ENCODE measurements around the gene IL20RA.
"Not testable (repeated sequence)": the region's sequence is repeated elsewhere in the genome, so short reads cannot be mapped to it uniquely, and the experiment has no call there.

Gene IL20RA

DNA sequence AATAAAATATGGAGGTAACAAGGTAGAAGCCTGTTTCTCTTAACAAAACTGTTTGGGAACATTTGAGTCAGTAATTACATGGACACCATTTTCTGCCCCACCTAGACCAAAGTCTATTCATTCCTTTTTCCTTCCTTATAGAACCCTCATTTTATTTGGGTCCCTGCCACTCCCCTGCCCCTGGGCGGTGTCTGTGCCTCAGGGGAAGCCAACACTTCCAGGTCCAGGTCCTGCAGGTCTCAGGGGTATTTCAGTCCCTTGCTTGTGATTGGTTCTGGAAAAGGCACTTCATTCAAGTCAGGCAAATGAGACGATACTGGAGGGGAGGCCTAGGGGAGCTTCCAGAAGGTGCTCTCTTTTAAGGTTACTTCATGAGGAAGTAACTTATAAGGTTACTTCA lies 80.4 kb downstream of the IL20RA start:
- H3K27me3 ChIP-seq (ENCODE audit: control insufficient read depth in 1 of 2, insufficient read depth in 2 of 2, low read length in 2 of 2): no peaks in the 10 kb centered on the region
- H3K9me3 ChIP-seq (ENCODE audit: control insufficient read depth in 1 of 2, low read length in 2 of 2): no peaks in the 10 kb centered on the region
- no peak overlapping the region for H3K9ac ChIP-seq (ENCODE audit: low read depth in 1 of 2, low read length in 2 of 2)
- H3K4me3 ChIP-seq (ENCODE audit: low read depth in 1 of 2, low read length in 2 of 2): no peak overlapping the region
- H3K36me3 ChIP-seq (ENCODE audit: control insufficient read depth in 1 of 2, insufficient read depth in 2 of 2, low read length in 2 of 2): no peaks in the 10 kb centered on the region
- peaks cover 22 to 33% of the 10 kb centered on the region in 2 donors for H3K4me1 ChIP-seq (ENCODE audit: control insufficient read depth in 1 of 2, insufficient read depth in 2 of 2, low read length in 2 of 2)
- no peak overlapping the region for H3K27ac ChIP-seq (ENCODE audit: low read depth, low read length)

DNA sequence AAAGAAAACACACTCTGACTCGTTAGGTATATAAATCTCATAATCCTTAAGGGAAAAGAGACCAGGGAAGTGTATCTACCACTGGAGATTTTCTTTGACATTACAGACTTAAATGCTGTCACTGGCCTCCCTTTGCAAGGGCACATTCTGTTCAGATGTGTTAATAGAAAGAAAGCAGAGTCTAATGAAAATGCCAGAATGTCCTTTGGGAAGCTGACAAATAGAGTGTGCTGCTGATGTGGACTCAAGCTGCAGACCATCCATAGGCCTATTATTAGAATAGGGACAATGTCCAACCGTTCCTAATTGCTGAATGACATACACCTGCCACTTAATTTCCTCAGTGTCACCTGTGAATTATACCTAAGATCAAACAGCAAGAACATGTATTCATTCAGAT lies 81.5 kb downstream of the IL20RA start:
- no peak overlapping the region for H3K27ac ChIP-seq (ENCODE audit: low read depth, low read length)
- no peaks in the 10 kb centered on the region for H3K9me3 ChIP-seq (ENCODE audit: control insufficient read depth in 1 of 2, low read length in 2 of 2)
- no peak overlapping the region for H3K9ac ChIP-seq (ENCODE audit: low read depth in 1 of 2, low read length in 2 of 2)
- no peaks in the 10 kb centered on the region for H3K27me3 ChIP-seq (ENCODE audit: control insufficient read depth in 1 of 2, insufficient read depth in 2 of 2, low read length in 2 of 2)
- no peak overlapping the region for H3K4me3 ChIP-seq (ENCODE audit: low read depth in 1 of 2, low read length in 2 of 2)
- H3K4me1 ChIP-seq (ENCODE audit: control insufficient read depth in 1 of 2, insufficient read depth in 2 of 2, low read length in 2 of 2): peaks cover 29 to 39% of the 10 kb centered on the region in 2 donors
- H3K36me3 ChIP-seq (ENCODE audit: control insufficient read depth in 1 of 2, insufficient read depth in 2 of 2, low read length in 2 of 2): no peaks in the 10 kb centered on the region

DNA sequence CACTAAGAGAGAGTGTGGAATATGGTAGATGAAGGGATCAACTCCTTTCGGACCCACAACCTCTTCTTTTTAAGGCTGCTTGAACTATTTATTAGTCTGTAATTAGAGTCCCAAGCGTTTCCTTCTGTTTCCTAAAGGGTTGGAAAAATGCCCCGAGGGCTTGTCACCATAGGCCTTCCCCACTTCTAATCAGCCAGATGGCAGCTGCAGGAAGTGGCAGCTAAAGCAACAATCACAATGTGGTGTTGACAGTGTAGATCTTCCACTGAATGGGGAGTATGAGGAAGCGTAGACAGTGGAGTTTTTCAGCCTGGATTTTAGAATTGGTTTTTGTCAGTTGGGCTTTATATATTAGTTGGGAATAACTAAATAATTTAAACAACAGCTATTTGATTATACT lies 82.1 kb downstream of the IL20RA start:
- H3K9ac ChIP-seq (ENCODE audit: low read depth in 1 of 2, low read length in 2 of 2): no peak overlapping the region
- no peaks in the 10 kb centered on the region for H3K36me3 ChIP-seq (ENCODE audit: control insufficient read depth in 1 of 2, insufficient read depth in 2 of 2, low read length in 2 of 2)
- H3K4me3 ChIP-seq (ENCODE audit: low read depth in 1 of 2, low read length in 2 of 2): no peak overlapping the region
- H3K4me1 ChIP-seq (ENCODE audit: control insufficient read depth in 1 of 2, insufficient read depth in 2 of 2, low read length in 2 of 2): peaks cover 29 to 33% of the 10 kb centered on the region in 2 donors
- H3K27ac ChIP-seq (ENCODE audit: low read depth, low read length): no peak overlapping the region
- H3K27me3 ChIP-seq (ENCODE audit: control insufficient read depth in 1 of 2, insufficient read depth in 2 of 2, low read length in 2 of 2): no peaks in the 10 kb centered on the region
- no peaks in the 10 kb centered on the region for H3K9me3 ChIP-seq (ENCODE audit: control insufficient read depth in 1 of 2, low read length in 2 of 2)

DNA sequence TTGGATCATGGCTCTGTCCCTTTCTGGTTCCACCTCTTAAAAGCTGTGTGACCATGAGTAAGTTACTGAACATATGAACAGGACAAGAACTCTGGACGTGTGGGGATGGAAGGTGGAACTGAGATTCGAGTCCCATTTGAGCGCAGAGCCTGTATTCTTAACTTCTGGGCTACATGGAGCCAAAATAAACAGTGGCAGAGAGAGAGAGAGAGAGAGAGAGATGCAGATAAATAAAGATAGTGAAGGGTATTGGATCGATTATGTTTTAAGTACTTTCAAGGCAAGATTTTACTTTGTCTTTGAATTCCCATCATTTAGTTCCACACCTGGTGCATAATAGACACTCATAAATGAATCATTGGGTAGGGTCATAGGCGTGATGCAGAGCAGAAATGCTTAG lies 82.9 kb downstream of the IL20RA start:
- no peak overlapping the region for H3K27ac ChIP-seq (ENCODE audit: low read depth, low read length)
- no peaks in the 10 kb centered on the region for H3K27me3 ChIP-seq (ENCODE audit: control insufficient read depth in 1 of 2, insufficient read depth in 2 of 2, low read length in 2 of 2)
- no peaks in the 10 kb centered on the region for H3K9me3 ChIP-seq (ENCODE audit: control insufficient read depth in 1 of 2, low read length in 2 of 2)
- no peak overlapping the region for H3K9ac ChIP-seq (ENCODE audit: low read depth in 1 of 2, low read length in 2 of 2)
- H3K36me3 ChIP-seq (ENCODE audit: control insufficient read depth in 1 of 2, insufficient read depth in 2 of 2, low read length in 2 of 2): no peaks in the 10 kb centered on the region
- peaks cover 29 to 33% of the 10 kb centered on the region in 2 donors for H3K4me1 ChIP-seq (ENCODE audit: control insufficient read depth in 1 of 2, insufficient read depth in 2 of 2, low read length in 2 of 2)
- no peak overlapping the region for H3K4me3 ChIP-seq (ENCODE audit: low read depth in 1 of 2, low read length in 2 of 2)

DNA sequence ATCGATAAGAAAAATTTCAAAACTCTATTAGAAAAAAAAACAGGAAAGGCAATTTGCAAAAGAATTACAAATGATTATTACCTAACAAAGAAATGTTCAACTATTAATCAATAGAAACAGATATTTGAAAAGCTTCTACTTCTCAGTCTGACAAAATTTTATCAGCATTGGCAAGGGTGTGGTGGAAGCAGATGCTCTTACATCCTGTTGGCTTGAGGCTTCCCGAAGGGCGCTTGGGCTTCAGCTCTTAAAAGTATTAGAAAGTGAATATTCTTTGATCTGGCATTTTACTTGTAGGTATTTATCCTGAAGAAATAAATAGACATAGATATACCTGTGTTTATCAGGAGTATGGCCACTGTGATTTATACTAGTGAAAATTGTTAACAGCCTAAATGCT lies 84.0 kb downstream of the IL20RA start:
- Histone ChIP-seq H3K4me1 (ENCODE audit: control insufficient read depth in 1 of 2, insufficient read depth in 2 of 2, low read length in 2 of 2) (peaks cover 29 to 33% of the 10 kb centered on the region in 2 donors), H3K36me3 (ENCODE audit: control insufficient read depth in 1 of 2, insufficient read depth in 2 of 2, low read length in 2 of 2) (no peaks in the 10 kb centered on the region), H3K27ac (ENCODE audit: low read depth, low read length) (no peak overlapping the region), H3K9me3 (ENCODE audit: control insufficient read depth in 1 of 2, low read length in 2 of 2) (no peaks in the 10 kb centered on the region), H3K4me3 (ENCODE audit: low read depth in 1 of 2, low read length in 2 of 2) (no peak overlapping the region), H3K9ac (ENCODE audit: low read depth in 1 of 2, low read length in 2 of 2) (no peak overlapping the region), H3K27me3 (ENCODE audit: control insufficient read depth in 1 of 2, insufficient read depth in 2 of 2, low read length in 2 of 2) (no peaks in the 10 kb centered on the region)

DNA sequence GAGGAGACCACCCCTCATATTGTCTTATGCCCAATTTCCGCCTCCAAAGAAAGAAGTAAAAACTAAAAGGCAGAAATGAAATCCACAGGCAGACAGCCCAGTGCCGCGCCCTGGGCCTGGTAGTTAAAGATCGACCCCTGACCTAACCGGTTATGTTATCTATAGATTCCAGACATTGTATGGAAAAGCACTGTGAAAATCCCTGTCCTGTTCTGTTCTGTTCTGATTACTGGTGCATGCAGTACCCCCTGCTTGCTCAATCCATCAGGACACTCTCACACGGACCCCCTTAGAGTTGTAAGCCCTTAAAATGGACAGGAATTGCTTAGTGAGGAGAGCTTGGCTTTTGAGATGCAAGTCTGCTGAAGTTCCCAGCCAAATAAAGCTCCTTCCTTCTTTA lies 84.8 kb downstream of the IL20RA start:
- not testable (repeated sequence) for H3K9ac ChIP-seq (ENCODE audit: low read depth in 1 of 2, low read length in 2 of 2); H3K9me3 ChIP-seq (ENCODE audit: control insufficient read depth in 1 of 2, low read length in 2 of 2); H3K4me3 ChIP-seq (ENCODE audit: low read depth in 1 of 2, low read length in 2 of 2); H3K36me3 ChIP-seq (ENCODE audit: control insufficient read depth in 1 of 2, insufficient read depth in 2 of 2, low read length in 2 of 2); H3K27me3 ChIP-seq (ENCODE audit: control insufficient read depth in 1 of 2, insufficient read depth in 2 of 2, low read length in 2 of 2)
- peaks cover 29 to 33% of the 10 kb centered on the region in 2 donors for H3K4me1 ChIP-seq (ENCODE audit: control insufficient read depth in 1 of 2, insufficient read depth in 2 of 2, low read length in 2 of 2)
- H3K27ac ChIP-seq (ENCODE audit: low read depth, low read length): peak overlapping the region; percentile 10

DNA sequence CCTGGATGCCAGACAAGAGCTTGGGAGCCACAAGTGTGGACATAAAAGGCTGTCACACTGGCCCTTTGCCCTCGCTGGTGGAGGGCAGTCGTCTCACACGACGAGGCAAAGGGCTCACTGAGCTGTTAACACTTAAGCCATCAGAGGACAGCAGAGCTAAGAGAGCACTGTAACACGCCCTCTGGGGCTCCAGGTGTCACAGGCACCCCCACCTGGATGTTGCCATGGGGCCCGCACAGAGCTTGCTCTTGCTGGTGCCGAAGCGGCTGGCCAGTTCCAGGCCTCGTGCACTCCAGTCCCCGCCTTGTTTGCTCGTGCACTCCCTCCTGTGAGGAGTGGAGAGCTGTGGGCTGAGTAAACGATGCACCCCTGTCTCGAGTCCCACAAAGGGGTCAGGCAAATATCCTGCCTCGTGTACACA lies 85.3 kb downstream of the IL20RA start:
- peak overlapping the region in 1 of 2 donors; percentile 10 for H3K9ac ChIP-seq (ENCODE audit: low read depth in 1 of 2, low read length in 2 of 2)
- H3K36me3 ChIP-seq (ENCODE audit: control insufficient read depth in 1 of 2, insufficient read depth in 2 of 2, low read length in 2 of 2): no peaks in the 10 kb centered on the region
- H3K4me3 ChIP-seq (ENCODE audit: low read depth in 1 of 2, low read length in 2 of 2): no peak overlapping the region
- H3K27ac ChIP-seq (ENCODE audit: low read depth, low read length): no peak overlapping the region
- H3K4me1 ChIP-seq (ENCODE audit: control insufficient read depth in 1 of 2, insufficient read depth in 2 of 2, low read length in 2 of 2): peaks cover 29 to 31% of the 10 kb centered on the region in 2 donors
- no peaks in the 10 kb centered on the region for H3K27me3 ChIP-seq (ENCODE audit: control insufficient read depth in 1 of 2, insufficient read depth in 2 of 2, low read length in 2 of 2)
- H3K9me3 ChIP-seq (ENCODE audit: control insufficient read depth in 1 of 2, low read length in 2 of 2): no peaks in the 10 kb centered on the region

DNA sequence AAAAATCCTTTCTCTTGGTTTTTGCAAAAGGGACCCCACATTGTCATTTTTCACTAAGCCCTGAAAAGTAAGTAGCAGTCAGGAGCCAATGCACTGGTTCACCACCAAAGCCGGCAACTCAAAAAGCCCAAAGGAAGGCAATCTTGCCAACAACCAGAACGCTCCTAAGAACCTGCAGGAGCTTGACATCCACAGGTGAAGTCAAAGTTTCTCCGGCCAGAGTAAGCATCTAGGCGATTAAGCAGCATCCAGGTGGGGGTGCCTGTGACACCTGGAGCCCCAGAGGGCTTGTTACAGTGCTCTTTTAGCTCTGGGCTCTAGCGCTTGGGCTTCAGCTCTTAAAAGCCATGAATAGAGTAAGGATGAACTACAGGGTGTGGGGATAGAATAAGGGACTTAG lies 86.6 kb downstream of the IL20RA start:
- no peak overlapping the region for H3K27ac ChIP-seq (ENCODE audit: low read depth, low read length)
- no peaks in the 10 kb centered on the region for H3K9me3 ChIP-seq (ENCODE audit: control insufficient read depth in 1 of 2, low read length in 2 of 2)
- H3K27me3 ChIP-seq (ENCODE audit: control insufficient read depth in 1 of 2, insufficient read depth in 2 of 2, low read length in 2 of 2): no peaks in the 10 kb centered on the region
- H3K4me3 ChIP-seq (ENCODE audit: low read depth in 1 of 2, low read length in 2 of 2): no peak overlapping the region
- H3K9ac ChIP-seq (ENCODE audit: low read depth in 1 of 2, low read length in 2 of 2): no peak overlapping the region
- H3K36me3 ChIP-seq (ENCODE audit: control insufficient read depth in 1 of 2, insufficient read depth in 2 of 2, low read length in 2 of 2): no peaks in the 10 kb centered on the region
- H3K4me1 ChIP-seq (ENCODE audit: control insufficient read depth in 1 of 2, insufficient read depth in 2 of 2, low read length in 2 of 2): peaks cover 19 to 20% of the 10 kb centered on the region in 2 donors

DNA sequence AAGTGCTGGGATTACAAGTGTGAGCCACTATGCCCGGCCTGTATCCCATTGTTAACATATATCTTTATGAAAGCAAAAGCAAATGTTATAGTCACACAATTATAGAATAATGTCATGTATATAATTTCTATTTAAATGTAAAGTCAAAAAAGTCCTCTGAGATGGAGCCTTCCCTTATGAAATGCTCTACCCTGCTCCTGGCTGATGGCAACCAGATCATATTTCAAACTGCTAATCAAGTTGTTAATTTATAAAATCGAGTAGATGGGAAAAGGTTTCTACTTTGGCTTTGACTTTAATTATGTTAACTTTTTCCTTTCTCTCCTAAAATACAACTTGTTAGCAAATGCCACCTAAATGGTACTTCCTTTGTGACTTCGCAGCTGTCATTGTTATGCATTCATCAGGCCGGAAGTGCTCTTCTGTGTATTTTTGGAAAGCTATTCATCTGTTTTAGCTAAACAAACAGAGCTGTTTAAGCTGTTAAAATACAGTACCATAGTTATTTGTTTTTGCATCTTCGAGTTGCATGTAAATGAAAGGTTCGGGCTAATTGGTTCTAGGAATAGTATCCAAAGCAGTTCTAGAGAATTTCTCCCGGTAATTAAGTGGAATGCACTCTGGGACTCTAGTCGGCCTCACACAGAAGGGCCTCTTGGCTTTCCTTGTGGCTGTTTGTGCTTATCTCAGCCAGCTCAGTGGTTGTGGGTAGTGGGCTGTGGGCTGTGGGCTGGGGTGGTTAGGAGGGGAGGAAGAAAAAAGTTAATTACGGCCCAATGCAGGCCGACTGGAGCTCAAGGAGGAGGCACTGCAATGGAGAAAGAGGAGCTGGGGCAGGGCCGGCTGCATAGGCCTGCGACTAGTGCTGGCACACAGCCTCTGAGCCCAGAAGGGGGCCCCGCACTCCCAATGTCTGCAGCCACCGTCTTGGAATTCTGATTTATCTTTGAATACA lies 87.9 kb downstream of the IL20RA start:
- no peaks in the 10 kb centered on the region for H3K9me3 ChIP-seq (ENCODE audit: control insufficient read depth in 1 of 2, low read length in 2 of 2)
- H3K4me3 ChIP-seq (ENCODE audit: low read depth in 1 of 2, low read length in 2 of 2): no peak overlapping the region
- no peaks in the 10 kb centered on the region for H3K36me3 ChIP-seq (ENCODE audit: control insufficient read depth in 1 of 2, insufficient read depth in 2 of 2, low read length in 2 of 2)

DNA sequence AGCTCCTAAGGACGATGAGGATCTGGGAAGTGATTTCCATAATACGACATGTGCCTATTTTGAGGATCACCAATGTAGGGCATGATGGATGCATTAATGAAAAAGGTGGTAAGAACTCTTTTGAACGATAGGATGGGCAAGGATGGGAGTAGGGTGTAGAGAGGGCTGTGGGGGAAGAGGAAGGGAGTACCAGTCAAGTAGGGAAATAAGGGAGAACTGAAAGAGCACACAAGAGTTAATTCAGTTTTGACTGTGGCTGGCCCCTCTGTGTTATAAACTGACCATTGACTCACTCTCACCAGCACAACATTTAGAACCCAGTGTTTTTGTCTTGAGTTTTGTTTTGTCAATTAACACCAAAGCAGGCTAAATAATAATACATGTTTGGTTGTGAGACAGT lies 89.6 kb downstream of the IL20RA start:
- Histone ChIP-seq H3K4me3 (ENCODE audit: low read depth in 1 of 2, low read length in 2 of 2) (no peak overlapping the region), H3K4me1 (ENCODE audit: control insufficient read depth in 1 of 2, insufficient read depth in 2 of 2, low read length in 2 of 2) (peaks cover 11 to 14% of the 10 kb centered on the region in 2 donors), H3K27ac (ENCODE audit: low read depth, low read length) (no peak overlapping the region), H3K9ac (ENCODE audit: low read depth in 1 of 2, low read length in 2 of 2) (no peak overlapping the region), H3K9me3 (ENCODE audit: control insufficient read depth in 1 of 2, low read length in 2 of 2) (no peaks in the 10 kb centered on the region), H3K27me3 (ENCODE audit: control insufficient read depth in 1 of 2, insufficient read depth in 2 of 2, low read length in 2 of 2) (no peaks in the 10 kb centered on the region), H3K36me3 (ENCODE audit: control insufficient read depth in 1 of 2, insufficient read depth in 2 of 2, low read length in 2 of 2) (no peaks in the 10 kb centered on the region)

More for the DNA sequence above, 87.9 kb downstream of the IL20RA start:
- Histone ChIP-seq H3K27ac (ENCODE audit: low read depth, low read length) (no peak overlapping the region), H3K9ac (ENCODE audit: low read depth in 1 of 2, low read length in 2 of 2) (no peak overlapping the region), H3K27me3 (ENCODE audit: control insufficient read depth in 1 of 2, insufficient read depth in 2 of 2, low read length in 2 of 2) (no peaks in the 10 kb centered on the region), H3K4me1 (ENCODE audit: control insufficient read depth in 1 of 2, insufficient read depth in 2 of 2, low read length in 2 of 2) (peaks cover 14 to 16% of the 10 kb centered on the region in 2 donors)

Measured in duodenal mucosa (tissue), 2 donors.